Mesothelial cell of epicardium (in vitro differentiated cells): ENCODE results near the gene ZNF438. TPM values are rescaled to one million over a fixed set of nuclear protein-coding genes. Genes with fewer than 3 reads are reported as not detected.

Source experiments
- DNase-seq, 2 experiments: peaks; one replicate each; pipeline ENCODE4 v3.0.0; 2021; ENCODE audit warnings: low spot score in 2 of 2; ENCODE audit not compliant: unreplicated experiment in 2 of 2
- H3K27ac Mint-ChIP-seq: 2 replicates; pipeline ENCODE4 v1.8.0; 2021; ENCODE audit warnings: mixed read lengths
- H3K27me3 Mint-ChIP-seq: 2 replicates; pipeline ENCODE4 v1.8.0; 2021; ENCODE audit warnings: low read depth, mixed read lengths
- H3K36me3 Mint-ChIP-seq: 2 replicates; pipeline ENCODE4 v1.8.0; 2021; ENCODE audit warnings: mixed read lengths
- H3K4me1 Mint-ChIP-seq: 2 replicates; pipeline ENCODE4 v1.8.0; 2021; ENCODE audit warnings: mixed read lengths
- H3K4me3 Mint-ChIP-seq: 2 replicates; pipeline ENCODE4 v1.8.0; 2021; ENCODE audit warnings: mild to moderate bottlenecking, moderate library complexity, mixed read lengths
- H3K9me3 Mint-ChIP-seq: 2 replicates; pipeline ENCODE4 v1.8.0; 2021; ENCODE audit warnings: mixed read lengths
- total RNA-seq: library from RNA; stranded (reverse); gene quantifications from 3 replicates; pipeline ENCODE4 v1.2.1, GENCODE V29; 2021
- TF ChIP-seq, protein P1 (sequence below): fragments of 200-600 bp; sonication (generic); IDR thresholded peaks from one replicate; pipeline ENCODE4 v1.5.0; 2021; ENCODE audit warnings: antibody characterized with exemption; ENCODE audit not compliant: unreplicated experiment

ZNF438 gene
- total RNA-seq, 1 donor from 2014 or later, result 6.0 TPM

GRCh38 chr10:31073996-31074721, 42.5 kb upstream of the ZNF438 start:
- Mint-ChIP-seq H3K4me1 (peaks cover 21% of the 10 kb centered on the region), H3K27ac (peak overlapping the region; percentile 62), H3K27me3 (peaks cover 6% of the 10 kb centered on the region), H3K4me3 (no peak overlapping the region), H3K36me3 (no peaks in the 10 kb centered on the region), H3K9me3 (no peaks in the 10 kb centered on the region)
- DNase-seq, result no peak
- TF ChIP-seq, protein P1, sequence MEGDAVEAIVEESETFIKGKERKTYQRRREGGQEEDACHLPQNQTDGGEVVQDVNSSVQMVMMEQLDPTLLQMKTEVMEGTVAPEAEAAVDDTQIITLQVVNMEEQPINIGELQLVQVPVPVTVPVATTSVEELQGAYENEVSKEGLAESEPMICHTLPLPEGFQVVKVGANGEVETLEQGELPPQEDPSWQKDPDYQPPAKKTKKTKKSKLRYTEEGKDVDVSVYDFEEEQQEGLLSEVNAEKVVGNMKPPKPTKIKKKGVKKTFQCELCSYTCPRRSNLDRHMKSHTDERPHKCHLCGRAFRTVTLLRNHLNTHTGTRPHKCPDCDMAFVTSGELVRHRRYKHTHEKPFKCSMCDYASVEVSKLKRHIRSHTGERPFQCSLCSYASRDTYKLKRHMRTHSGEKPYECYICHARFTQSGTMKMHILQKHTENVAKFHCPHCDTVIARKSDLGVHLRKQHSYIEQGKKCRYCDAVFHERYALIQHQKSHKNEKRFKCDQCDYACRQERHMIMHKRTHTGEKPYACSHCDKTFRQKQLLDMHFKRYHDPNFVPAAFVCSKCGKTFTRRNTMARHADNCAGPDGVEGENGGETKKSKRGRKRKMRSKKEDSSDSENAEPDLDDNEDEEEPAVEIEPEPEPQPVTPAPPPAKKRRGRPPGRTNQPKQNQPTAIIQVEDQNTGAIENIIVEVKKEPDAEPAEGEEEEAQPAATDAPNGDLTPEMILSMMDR, result no peak

DNA sequence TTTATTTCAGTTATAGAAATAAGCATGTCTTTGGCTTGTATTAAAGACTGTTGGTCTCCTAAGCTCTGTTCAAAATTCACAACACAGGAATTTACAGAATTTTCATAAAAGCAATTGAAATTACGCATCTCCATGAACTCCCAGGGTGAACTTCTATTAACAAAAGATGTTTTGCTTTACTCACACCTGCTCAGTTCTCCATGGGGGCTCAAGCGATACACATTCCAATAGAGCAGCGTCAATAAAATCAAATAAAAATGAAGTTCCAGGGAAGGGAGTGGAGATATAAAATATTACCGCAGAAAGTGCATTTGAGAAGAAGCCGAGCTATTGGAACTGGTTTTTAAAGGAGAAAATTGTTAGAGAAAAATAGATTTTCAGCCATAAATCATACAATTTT, 41.5 kb upstream of the ZNF438 start:
- Mint-ChIP-seq H3K4me3 (no peak overlapping the region), H3K27ac (no peak overlapping the region), H3K36me3 (no peaks in the 10 kb centered on the region), H3K9me3 (no peaks in the 10 kb centered on the region), H3K4me1 (peaks cover 23% of the 10 kb centered on the region), H3K27me3 (peaks cover 7% of the 10 kb centered on the region)
- TF ChIP-seq, protein P1, result no peak
- no peak for DNase-seq

GRCh38 chr10:31072451-31072850, 40.8 kb upstream of the ZNF438 start:
- no peaks in the 10 kb centered on the region for H3K36me3 Mint-ChIP-seq
- H3K9me3 Mint-ChIP-seq, result no peaks in the 10 kb centered on the region
- no peak overlapping the region for H3K4me3 Mint-ChIP-seq
- DNase-seq, result no peak
- no peak overlapping the region for H3K27ac Mint-ChIP-seq
- TF ChIP-seq, protein P1, result no peak
- H3K4me1 Mint-ChIP-seq, result peaks cover 23% of the 10 kb centered on the region
- H3K27me3 Mint-ChIP-seq, result peaks cover 8% of the 10 kb centered on the region

GRCh38 chr10:31071232-31072005, 39.8 kb upstream of the ZNF438 start:
- DNase-seq, result no peak
- H3K4me1 Mint-ChIP-seq, result peaks cover 23% of the 10 kb centered on the region
- H3K27me3 Mint-ChIP-seq, result peaks cover 8% of the 10 kb centered on the region
- H3K27ac Mint-ChIP-seq, result no peak overlapping the region
- H3K9me3 Mint-ChIP-seq, result no peaks in the 10 kb centered on the region
- TF ChIP-seq, protein P1, result no peak
- no peaks in the 10 kb centered on the region for H3K36me3 Mint-ChIP-seq
- H3K4me3 Mint-ChIP-seq, result no peak overlapping the region

DNA sequence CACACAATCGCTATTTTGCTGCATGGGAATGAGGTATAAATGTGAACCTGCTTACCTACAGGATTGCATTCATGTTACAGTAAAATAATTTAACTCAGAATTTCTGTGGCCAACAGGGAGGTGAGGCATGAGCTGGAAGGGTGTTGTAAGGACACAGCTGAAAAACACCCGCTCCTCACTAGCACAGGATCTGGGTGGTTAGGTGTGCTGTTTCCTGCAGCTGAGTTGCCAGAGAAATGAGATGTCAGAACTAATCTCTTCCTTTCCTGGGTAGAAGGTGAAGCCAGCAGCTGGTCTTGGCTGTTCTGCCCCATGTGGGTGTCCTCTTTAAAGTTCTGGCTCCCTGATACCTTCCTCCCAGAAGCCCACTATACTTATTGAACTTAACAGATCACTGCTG, 39.0 kb upstream of the ZNF438 start:
- H3K36me3 Mint-ChIP-seq, result no peaks in the 10 kb centered on the region
- no peak overlapping the region for H3K4me3 Mint-ChIP-seq
- no peak for DNase-seq
- no peaks in the 10 kb centered on the region for H3K9me3 Mint-ChIP-seq
- peaks cover 22% of the 10 kb centered on the region for H3K4me1 Mint-ChIP-seq
- peaks cover 8% of the 10 kb centered on the region for H3K27me3 Mint-ChIP-seq
- TF ChIP-seq, protein P1, result no peak
- H3K27ac Mint-ChIP-seq, result no peak overlapping the region
